ENCODE results near the gene TNNI2.

GRCh38 chr11:1827931-1828330 lies 10.8 kb upstream of the TNNI2 start:
- no peak for TF ChIP-seq CTCF (IDR thresholded peaks at IDR 0.05)
- TF ChIP-seq POLR2A (IDR thresholded peaks at IDR 0.05), result no peak
- no peak for TF ChIP-seq EP300 (IDR thresholded peaks at IDR 0.05)
